HG03558 (cell line): ENCODE results near the gene NCR2.
"Not testable (repeated sequence)": the region's sequence is repeated elsewhere in the genome, so short reads cannot be mapped to it uniquely, and the experiment has no call there.

ENCODE experiments used
- ATAC-seq: cut with Tn5 transposase; IDR thresholded peaks from one replicate; pipeline ENCODE4 v1.9.1; 2021; ENCODE audit warnings: moderate number of reproducible peaks; ENCODE audit not compliant: unreplicated experiment; ENCODE audit errors: extremely low read depth

Gene NCR2

GRCh38 chr6:41335296-41335695 is at the start of gene NCR2:
TSS of gene NCR2 (plus strand) at chr6:41335608. CDS start at chr6:41335877, 269 bp downstream.
- no peak for ATAC-seq

GRCh38 chr6:41286544-41287346 is 48.7 kb upstream of the NCR2 start, which contains the start of gene TREM1:
TSS of gene TREM1 (minus strand) at chr6:41286682. CDS start at chr6:41286655, 27 bp downstream.
- ATAC-seq, result no peak

DNA sequence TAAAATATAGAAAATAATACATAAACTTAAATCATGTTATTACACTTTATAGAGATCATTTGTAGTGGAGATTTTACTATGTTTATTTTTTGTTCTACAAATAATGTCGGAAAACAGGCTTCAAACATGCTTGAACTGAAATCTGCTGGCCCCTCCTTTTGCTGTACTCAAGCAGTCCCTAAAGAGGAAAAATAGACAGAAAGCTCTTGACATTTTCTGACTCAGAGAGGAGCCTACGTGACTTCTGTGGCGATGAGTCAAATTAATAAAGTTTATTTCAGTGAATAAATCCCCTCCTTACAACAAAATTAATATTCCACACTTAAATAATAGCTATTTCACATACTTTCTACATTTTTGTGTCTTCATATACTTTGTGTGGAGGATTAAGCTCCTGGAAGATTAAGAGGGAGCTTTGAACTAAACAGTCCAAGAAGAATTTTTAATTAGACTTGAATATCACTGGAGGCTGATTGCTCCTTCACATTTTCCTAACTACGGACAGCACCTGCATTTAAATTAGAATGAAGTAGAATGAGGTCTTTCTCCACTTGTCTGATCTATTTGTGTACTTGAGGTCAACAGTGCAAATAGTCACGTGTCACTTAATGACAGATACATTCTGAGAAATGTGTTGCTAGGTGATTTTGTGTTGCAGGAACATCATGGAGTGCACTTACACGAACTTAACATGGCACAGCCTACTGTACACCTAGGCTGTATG is 47.2 kb upstream of the NCR2 start:
- ATAC-seq, result no peak

- ATAC-seq, result no peak
These were observed 46.7 kb upstream of the NCR2 start for GRCh38 chr6:41288754-41289129.

- ATAC-seq, result no peak
These were observed 45.6 kb upstream of the NCR2 start for GRCh38 chr6:41289815-41290214.

DNA sequence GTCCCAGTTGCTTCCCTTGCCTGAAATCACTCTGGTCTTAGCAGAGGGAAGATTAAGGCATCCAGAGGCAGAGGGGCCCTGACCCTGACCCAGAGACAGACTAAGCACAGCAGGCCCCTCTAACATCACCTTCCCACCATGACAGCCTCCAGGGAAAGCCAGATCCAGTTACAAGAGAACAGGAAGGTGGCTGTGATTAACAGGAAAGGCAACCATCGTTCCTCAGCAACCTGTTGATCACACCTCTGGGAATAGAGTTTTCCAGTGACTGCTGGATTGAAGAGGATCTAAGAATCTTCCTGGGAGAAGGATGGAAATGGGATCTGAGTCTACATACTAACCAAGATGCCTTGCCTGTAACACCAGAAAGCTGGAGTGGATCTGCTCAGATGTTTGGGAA is 43.7 kb upstream of the NCR2 start:
- ATAC-seq, result no peak

DNA sequence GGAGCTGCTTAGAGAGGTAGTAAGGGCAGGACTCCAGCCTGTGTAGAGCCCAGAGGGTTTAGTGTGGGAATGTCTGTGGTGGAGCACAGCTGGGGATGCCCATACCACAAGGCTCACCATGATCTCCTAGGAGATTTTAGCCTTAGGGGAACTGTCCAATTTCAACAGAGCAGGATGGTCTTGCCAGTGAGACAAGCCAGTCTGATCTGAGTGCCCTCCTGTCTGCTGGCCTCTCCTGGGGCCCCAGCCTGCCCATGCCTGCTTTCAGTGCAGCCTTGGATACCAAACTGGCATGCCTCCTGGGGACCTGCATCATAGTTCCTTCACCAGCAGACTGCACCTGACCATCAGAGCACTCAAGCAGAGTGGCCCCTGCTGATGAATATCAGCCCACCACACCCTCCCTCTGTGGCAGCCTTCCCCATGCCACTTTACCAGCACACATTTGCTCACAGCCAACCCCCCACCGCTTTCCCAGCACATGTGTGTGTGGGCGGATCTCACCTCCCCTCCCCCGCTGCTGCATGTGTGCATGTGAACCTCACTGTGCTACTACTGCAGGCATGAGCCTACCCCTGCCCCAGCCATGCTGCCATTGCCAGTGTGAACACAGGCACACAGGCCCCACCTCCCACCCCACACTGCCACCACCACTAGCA is 41.1 kb upstream of the NCR2 start:
- ATAC-seq, result no peak

GRCh38 chr6:41297248-41297647 is 38.2 kb upstream of the NCR2 start:
- ATAC-seq, result not testable (repeated sequence)

DNA sequence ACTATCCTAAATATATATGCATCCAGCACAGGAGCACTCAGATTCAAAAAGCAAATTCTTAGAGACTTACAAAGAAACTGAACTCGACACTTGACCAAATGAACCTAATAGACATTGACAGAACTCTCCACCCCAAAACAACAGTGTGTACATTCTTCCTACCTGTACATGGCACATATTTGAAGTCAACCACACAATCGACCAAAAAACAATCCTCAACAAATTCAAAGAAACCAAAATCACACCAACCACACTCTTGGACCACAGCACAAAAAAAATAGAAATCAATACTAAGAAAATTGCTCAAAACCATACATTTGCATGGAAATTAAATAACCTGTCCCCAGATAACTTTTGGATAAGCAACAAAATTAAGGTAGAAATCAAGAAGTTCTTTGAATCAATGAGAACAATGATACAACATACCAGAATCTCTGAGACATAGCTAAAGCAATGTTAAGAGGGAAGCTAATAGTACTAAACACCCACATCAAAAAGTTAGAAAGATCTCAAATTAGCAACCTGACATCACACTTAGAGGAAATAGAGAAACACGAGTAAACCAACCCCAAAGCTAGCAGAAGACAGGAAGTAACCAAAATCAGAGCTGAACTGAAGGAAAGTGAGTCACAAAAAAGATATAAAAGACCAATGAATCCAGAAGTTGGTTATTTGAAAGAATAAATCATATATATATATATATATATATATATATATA is 36.5 kb upstream of the NCR2 start:
- no peak for ATAC-seq

GRCh38 chr6:41302638-41303037 is 32.8 kb upstream of the NCR2 start:
- no peak for ATAC-seq

- no peak for ATAC-seq
These were observed 29.1 kb upstream of the NCR2 start for GRCh38 chr6:41306187-41306854.

DNA sequence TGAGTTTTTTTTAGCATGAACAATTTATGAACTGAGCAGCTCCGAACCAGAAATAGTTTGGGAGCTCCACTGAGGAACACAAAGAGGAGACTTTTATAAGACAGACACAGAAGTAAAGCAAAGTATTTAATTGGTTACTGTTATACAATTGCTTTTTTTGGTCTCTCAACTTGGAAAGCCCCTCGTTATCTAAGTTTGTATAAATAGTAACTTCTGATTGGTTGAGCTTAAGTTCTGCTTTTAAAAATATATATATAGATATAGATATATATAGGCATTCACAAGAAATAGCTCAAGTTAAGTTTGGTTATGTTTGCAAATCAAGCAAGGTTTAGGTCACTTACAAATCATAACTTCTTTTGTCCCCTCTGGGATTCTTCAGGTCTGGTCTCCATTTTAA is 20.2 kb upstream of the NCR2 start:
- ATAC-seq, result no peak

DNA sequence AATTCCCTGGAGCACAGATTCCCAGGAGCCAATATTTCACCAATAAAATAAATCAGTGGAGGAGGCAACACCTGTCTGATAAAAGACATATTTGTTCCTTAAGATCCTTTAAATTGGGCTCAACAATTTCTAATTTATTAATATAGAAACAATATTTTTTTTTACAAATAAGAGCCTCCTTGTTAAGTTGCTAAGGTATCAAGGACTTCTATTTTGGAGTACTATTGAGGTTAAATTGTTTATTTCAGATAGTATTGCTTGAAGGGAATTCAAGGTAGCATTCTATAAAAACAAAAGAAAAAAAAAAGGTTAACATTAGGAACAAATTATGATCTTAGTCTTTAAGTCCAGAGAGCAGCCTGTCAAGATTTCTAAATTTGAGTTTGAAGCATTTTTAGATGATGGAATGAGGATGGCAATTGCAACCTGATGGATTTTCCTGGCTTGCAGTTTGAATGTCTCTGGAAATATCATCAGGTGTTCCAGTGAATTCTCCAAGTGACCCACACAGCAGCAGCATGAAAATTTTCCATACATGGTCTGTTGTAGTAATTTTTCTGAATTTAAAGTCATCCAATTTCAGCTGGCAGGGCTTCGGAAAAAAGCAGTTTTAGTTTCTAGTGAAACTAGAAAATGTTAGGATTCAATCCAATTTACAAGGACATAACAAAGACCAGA is 19.3 kb upstream of the NCR2 start:
- ATAC-seq, result no peak

DNA sequence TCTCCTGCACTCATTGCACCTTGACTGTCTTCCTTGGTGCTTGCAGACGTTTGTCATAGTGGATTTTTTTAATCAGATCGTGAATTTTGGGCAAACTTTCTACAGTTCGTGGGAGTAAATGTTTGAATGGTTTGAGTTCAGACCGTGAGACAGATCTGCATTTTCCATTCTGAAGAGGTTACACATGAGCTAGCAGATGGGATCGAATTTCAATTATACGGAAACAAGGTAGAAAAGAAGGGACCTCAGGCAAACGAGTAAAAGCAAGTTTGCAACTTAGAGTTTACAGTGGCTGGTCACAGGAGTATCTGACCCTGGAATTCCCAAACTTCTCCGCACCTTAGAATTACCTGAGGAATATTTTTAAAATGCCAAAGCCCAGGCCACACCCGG is 17.2 kb upstream of the NCR2 start:
- no peak for ATAC-seq

DNA sequence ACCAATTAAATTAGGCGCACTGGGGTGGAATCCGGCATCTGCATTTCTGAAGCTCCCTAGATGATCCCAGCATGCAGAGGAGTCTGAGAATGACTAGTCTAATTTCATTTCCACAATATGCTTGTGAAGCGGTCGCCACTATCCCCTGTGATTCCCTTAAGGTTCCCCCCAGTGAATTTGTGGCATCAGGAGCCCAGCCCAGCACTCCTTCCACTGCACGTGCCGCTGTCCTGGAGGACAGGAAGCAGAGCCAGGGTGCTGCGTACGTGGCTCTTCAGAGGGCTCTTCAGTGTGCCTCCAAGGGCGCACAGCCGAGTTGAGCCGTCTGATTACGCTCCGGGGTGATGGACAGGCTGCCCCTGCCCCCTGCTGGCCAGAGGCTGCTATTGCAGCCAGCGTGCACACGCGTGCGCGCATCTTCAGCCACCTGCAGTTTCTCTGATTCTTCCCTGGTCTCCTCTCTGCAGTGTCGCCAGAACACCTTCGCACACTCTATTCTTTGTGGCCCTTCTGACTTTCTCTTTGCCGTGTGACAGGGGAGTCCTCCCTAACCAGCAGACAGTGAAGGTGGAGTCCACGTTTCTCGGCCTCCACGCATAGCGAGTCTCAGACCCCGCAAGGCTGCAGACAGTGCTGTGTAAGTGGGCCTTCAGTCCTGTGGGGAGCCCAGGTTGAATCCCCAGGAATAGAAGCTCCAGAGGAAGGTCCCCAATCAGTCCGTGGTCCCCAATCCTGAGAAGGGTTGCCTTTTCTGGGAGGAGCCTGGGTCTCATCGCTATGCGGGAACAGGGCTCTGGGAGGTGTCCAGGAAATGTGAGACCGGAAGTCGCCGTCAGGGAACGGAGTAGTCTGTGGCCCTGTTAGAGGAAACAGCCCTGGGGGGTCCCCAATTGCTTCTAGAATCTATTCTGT is 16.5 kb upstream of the NCR2 start:
- ATAC-seq, result peak; percentile 58

- ATAC-seq, result no peak
These were observed 14.2 kb upstream of the NCR2 start for GRCh38 chr6:41321183-41321582.

DNA sequence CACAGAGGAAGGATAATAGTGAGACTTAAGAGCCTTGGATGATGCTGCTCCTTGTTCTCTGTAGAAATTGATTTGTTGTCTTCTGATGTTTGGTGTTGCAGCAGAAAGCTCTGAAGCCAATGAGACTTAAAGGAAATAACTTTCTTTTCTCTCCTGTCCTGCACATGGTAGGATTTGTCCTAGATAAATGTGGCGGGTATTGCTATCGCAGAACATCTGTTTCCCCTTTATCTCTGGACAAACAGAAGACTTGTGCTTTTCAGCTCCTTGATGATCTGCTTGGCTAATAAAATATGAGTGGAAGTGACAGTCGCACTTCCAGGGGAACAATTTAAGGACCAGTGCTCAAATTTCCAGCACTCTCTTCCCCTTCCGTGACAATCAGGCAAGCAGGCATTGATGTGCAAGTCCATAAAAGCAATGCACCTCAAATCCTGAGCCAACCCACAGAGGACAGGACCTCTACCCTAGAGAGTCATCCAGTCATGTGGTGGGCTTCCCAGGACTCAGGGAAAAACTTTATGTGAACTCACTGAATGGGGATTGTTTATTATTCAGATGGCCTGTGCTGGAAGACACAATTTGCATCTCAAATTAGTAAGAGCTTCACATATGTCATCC is 9.9 kb upstream of the NCR2 start:
- no peak for ATAC-seq

- ATAC-seq, result no peak
These were observed 9.3 kb upstream of the NCR2 start for GRCh38 chr6:41326092-41326491.
